GM23338 (cell line): Measurements from ENCODE around the gene SCLY. TPM values are rescaled to one million over a fixed set of nuclear protein-coding genes. Genes with fewer than 3 reads are reported as not detected.
A peak's percentile ranks its signal among the peaks of the same experiment; 100 is the strongest.

ENCODE experiments used
- ATAC-seq: fragments of 200-7000 bp; cut with Tn5 transposase; 3 replicates; pipeline ENCODE4 v1.9.1; 2020
- DNase-seq: peaks from one replicate; pipeline ENCODE4 v3.0.0-alpha.2; 2015; ENCODE audit warnings: low spot score
- H2AFZ ChIP-seq: fragments of 200-600 bp; sonication (generic); 2 replicates; pipeline ENCODE4 v1.8.0; 2016; ENCODE audit warnings: antibody characterized with exemption, mild to moderate bottlenecking, moderate library complexity
- H3F3A ChIP-seq: fragments of 200-600 bp; sonication (generic); replicated peaks from 2 replicates; pipeline ENCODE4 v1.8.0; 2017; ENCODE audit warnings: antibody characterized with exemption, mixed run types, low read depth
- H3K27ac ChIP-seq: fragments of 200-600 bp; sonication (generic); 2 replicates; pipeline ENCODE4 v1.6.1; 2016; ENCODE audit warnings: low read depth
- H3K27me3 ChIP-seq: fragments of 200-600 bp; sonication (generic); 2 replicates; pipeline ENCODE4 v1.8.0; 2016; ENCODE audit warnings: mild to moderate bottlenecking, mixed run types, moderate library complexity; ENCODE audit not compliant: insufficient read depth
- H3K36me3 ChIP-seq: fragments of 200-600 bp; sonication (generic); 2 replicates; pipeline ENCODE4 v1.8.0; 2016; ENCODE audit warnings: mild to moderate bottlenecking; ENCODE audit not compliant: insufficient read depth
- H3K4me1 ChIP-seq: fragments of 200-600 bp; sonication (generic); 2 replicates; pipeline ENCODE4 v1.8.0; 2016; ENCODE audit warnings: mild to moderate bottlenecking, moderate library complexity; ENCODE audit not compliant: insufficient read depth
- H3K4me2 ChIP-seq: fragments of 200-600 bp; sonication (generic); 2 replicates; pipeline ENCODE4 v1.7.1; 2017; ENCODE audit warnings: mixed run types
- H3K4me3 ChIP-seq: fragments of 200-600 bp; sonication (generic); 2 replicates; pipeline ENCODE4 v1.6.1; 2016; ENCODE audit warnings: mixed run types
- H3K79me2 ChIP-seq: fragments of 200-600 bp; sonication (generic); replicated peaks from 2 replicates; pipeline ENCODE4 v1.8.0; 2017; ENCODE audit warnings: mild to moderate bottlenecking; ENCODE audit not compliant: insufficient read depth
- H3K9me2 ChIP-seq: fragments of 200-600 bp; sonication (generic); 2 replicates; pipeline ENCODE4 v1.8.0; 2017; ENCODE audit not compliant: insufficient read depth
- H4K20me1 ChIP-seq: fragments of 200-600 bp; sonication (generic); replicated peaks from 2 replicates; pipeline ENCODE4 v1.8.0; 2017; ENCODE audit warnings: mild to moderate bottlenecking; ENCODE audit not compliant: insufficient read depth
- H3K27ac Mint-ChIP-seq: 2 replicates; pipeline ENCODE4 v1.8.0; 2020; ENCODE audit warnings: inconsistent platforms, mild to moderate bottlenecking, moderate library complexity, mixed read lengths
- H3K27me3 Mint-ChIP-seq: 3 replicates; pipeline ENCODE4 v1.8.0; 2022; ENCODE audit warnings: low read depth, mild to moderate bottlenecking, moderate library complexity, mixed read lengths, inconsistent platforms; ENCODE audit not compliant: insufficient read depth, poor library complexity
- H3K36me3 Mint-ChIP-seq: 3 replicates; pipeline ENCODE4 v1.8.0; 2021; ENCODE audit warnings: low read depth, mild to moderate bottlenecking, inconsistent platforms, moderate library complexity, mixed read lengths
- H3K4me1 Mint-ChIP-seq: 3 replicates; pipeline ENCODE4 v1.8.0; 2020; ENCODE audit warnings: mild to moderate bottlenecking, inconsistent platforms, mixed read lengths
- H3K4me3 Mint-ChIP-seq: 3 replicates; pipeline ENCODE4 v1.8.0; 2021; ENCODE audit warnings: moderate library complexity, mild to moderate bottlenecking, inconsistent platforms, mixed read lengths
- H3K9me3 Mint-ChIP-seq: 3 replicates; pipeline ENCODE4 v1.8.0; 2020; ENCODE audit warnings: moderate library complexity, mild to moderate bottlenecking, inconsistent platforms, mixed read lengths
- CREB1 ChIP-seq: fragments of 250-450 bp; sonication (Bioruptor Pico); IDR thresholded peaks from 2 replicates; pipeline ENCODE4 v1.5.0; 2020; ENCODE audit warnings: low read depth, mild to moderate bottlenecking, moderate library complexity
- EZH2 ChIP-seq: fragments of 200-600 bp; sonication (generic); IDR thresholded peaks from one replicate; pipeline ENCODE4 v1.8.0; 2017; ENCODE audit warnings: antibody characterized with exemption, mild to moderate bottlenecking, low read depth; ENCODE audit not compliant: unreplicated experiment
- NANOG ChIP-seq: IDR thresholded peaks from 2 replicates; pipeline ENCODE4 v1.6.1; 2016; ENCODE audit warnings: antibody characterized with exemption, borderline replicate concordance
- ZNF114 ChIP-seq: fragments of 250-450 bp; sonication (Bioruptor Pico); IDR thresholded peaks from 2 replicates; pipeline ENCODE4 v1.5.0; 2020; ENCODE audit warnings: mild to moderate bottlenecking, moderate library complexity
- polyA plus RNA-seq: library from polyadenylated mRNA; unstranded; fragments of >200 nt; fragmentation: Nextera tagmentation; extraction: Ambion mirVana; gene quantifications from 2 replicates; pipeline ENCODE4 v1.2.1, GENCODE V29; 2016
- total RNA-seq: library from RNA; depleted of rRNA; stranded (reverse); fragments of >200 nt; shearing (Covaris generic); gene quantifications from 2 replicates; pipeline ENCODE4 v1.2.3, GENCODE V29; 2014
- TF ChIP-seq, protein P1 (sequence below): IDR thresholded peaks from 2 replicates; pipeline ENCODE4 v1.6.1; 2016; ENCODE audit warnings: antibody characterized with exemption
- TF ChIP-seq, protein P2 (sequence below), 2 experiments: fragments of 200-600 bp in 1 of 2; sonication (generic) in 1 of 2; conservative IDR thresholded peaks; 2 replicates each; pipeline versions ENCODE4 v1.5.1 to v1.6.1; 2016 to 2017; ENCODE audit warnings: antibody characterized with exemption in 2 of 2, low read depth in 2 of 2, mild to moderate bottlenecking in 2 of 2, moderate library complexity in 1 of 2

SCLY gene
- total and polyA plus RNA-seq, 2 experiments from 2014 or later, result 57.2 to 80.3 TPM

GRCh38 chr2:238138331-238139195, 77.8 kb downstream of the SCLY start, which contains the start of gene KLHL30:
KLHL30 (plus strand) TSS chr2:238138668; CDS start chr2:238140755, 2,087 bp downstream.
- Histone ChIP-seq H3K79me2 (no peaks in the 10 kb centered on the region), H3K4me3 (no peak within 1 kb of the TSS), H3F3A (no peaks in the 10 kb centered on the region), H3K4me2 (no peak within 1 kb of the TSS), H3K27ac (no peak within 1 kb of the TSS), H3K36me3 (no peaks in the 10 kb centered on the region), H4K20me1 (no peaks in the 10 kb centered on the region), H2AFZ (no peak within 1 kb of the TSS), H3K9me2 (no peaks in the 10 kb centered on the region), H3K4me1 (no peaks in the 10 kb centered on the region), H3K27me3 (no peaks in the 10 kb centered on the region)
- H3K36me3 Mint-ChIP-seq, result no peaks in the 10 kb centered on the region
- no peak for TF ChIP-seq CREB1
- DNase-seq (no peak), ATAC-seq (no peak)
- no peaks in the 10 kb centered on the region for H3K9me3 Mint-ChIP-seq
- peaks cover 5% of the 10 kb centered on the region for H3K27me3 Mint-ChIP-seq
- H3K4me3 Mint-ChIP-seq, result no peak within 1 kb of the TSS
- H3K27ac Mint-ChIP-seq, result no peak within 1 kb of the TSS
- peaks cover under 1% of the 10 kb centered on the region; the same call in 1 of the 3 replicates for H3K4me1 Mint-ChIP-seq

DNA sequence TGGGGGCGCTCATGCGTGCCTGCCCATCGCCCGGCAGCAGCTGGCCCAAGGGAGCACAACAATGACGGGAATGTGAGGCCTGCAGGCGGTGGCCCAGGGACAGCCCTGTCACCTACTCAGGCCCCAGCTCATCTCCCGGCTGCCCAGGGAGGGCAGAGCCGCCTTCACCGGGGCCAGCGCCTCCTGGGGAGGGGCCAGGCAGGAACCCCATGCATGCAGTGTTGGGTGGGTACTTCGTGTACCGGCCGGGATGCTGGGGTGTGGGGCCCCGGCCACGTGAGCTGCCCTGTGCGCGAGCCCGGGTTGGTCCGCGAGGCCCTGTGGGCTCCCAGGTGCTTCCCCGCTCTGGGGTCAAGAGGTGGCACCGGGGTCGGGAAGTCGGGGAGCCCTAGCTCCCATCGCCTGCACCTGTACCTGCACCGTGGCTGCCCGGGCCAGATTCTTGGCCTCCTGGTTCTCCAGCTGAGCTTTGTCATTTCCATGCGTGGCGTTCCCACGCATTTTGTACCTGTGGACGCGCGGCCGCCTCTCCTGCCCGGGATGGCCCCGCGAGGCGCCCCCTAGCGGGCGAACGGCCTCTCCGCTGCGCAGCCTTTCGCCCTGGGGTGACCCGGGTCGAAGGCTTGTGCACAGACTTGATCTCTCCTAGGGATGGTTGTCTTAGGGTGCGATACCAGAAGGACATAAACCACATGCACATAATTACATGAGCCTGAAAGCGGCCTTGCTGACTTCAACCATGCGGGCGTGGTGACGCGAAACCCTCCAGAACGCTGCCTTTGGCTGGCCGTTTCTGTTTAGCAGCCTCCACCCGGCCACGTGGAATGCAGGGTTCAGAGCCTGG, 78.6 kb downstream of the SCLY start:
- no peaks in the 10 kb centered on the region for H3K79me2 ChIP-seq
- peak; percentile 62 for DNase-seq
- no peak overlapping the region for H3K27ac Mint-ChIP-seq
- H3K9me2 ChIP-seq, result no peaks in the 10 kb centered on the region
- peaks cover 5% of the 10 kb centered on the region for H3K27me3 Mint-ChIP-seq
- H3K36me3 ChIP-seq, result no peaks in the 10 kb centered on the region
- no peaks in the 10 kb centered on the region for H4K20me1 ChIP-seq
- no peaks in the 10 kb centered on the region for H3K9me3 Mint-ChIP-seq
- TF ChIP-seq, protein P1, sequence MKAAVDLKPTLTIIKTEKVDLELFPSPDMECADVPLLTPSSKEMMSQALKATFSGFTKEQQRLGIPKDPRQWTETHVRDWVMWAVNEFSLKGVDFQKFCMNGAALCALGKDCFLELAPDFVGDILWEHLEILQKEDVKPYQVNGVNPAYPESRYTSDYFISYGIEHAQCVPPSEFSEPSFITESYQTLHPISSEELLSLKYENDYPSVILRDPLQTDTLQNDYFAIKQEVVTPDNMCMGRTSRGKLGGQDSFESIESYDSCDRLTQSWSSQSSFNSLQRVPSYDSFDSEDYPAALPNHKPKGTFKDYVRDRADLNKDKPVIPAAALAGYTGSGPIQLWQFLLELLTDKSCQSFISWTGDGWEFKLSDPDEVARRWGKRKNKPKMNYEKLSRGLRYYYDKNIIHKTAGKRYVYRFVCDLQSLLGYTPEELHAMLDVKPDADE, result no peak
- TF ChIP-seq, protein P2, sequence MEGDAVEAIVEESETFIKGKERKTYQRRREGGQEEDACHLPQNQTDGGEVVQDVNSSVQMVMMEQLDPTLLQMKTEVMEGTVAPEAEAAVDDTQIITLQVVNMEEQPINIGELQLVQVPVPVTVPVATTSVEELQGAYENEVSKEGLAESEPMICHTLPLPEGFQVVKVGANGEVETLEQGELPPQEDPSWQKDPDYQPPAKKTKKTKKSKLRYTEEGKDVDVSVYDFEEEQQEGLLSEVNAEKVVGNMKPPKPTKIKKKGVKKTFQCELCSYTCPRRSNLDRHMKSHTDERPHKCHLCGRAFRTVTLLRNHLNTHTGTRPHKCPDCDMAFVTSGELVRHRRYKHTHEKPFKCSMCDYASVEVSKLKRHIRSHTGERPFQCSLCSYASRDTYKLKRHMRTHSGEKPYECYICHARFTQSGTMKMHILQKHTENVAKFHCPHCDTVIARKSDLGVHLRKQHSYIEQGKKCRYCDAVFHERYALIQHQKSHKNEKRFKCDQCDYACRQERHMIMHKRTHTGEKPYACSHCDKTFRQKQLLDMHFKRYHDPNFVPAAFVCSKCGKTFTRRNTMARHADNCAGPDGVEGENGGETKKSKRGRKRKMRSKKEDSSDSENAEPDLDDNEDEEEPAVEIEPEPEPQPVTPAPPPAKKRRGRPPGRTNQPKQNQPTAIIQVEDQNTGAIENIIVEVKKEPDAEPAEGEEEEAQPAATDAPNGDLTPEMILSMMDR (conservative IDR thresholded peaks at IDR 0.05; ENCODE audit: low read depth in 2 of 2), result peak; percentile 81 to 93
- no peak overlapping the region for H3K4me2 ChIP-seq
- no peak overlapping the region for H3K27ac ChIP-seq
- H3K4me1 ChIP-seq, result no peaks in the 10 kb centered on the region
- no peaks in the 10 kb centered on the region; the same call in 2 of the 3 replicates for H3K4me1 Mint-ChIP-seq
- H3K36me3 Mint-ChIP-seq, result no peaks in the 10 kb centered on the region
- H2AFZ ChIP-seq, result no peak overlapping the region
- H3K4me3 ChIP-seq, result no peak overlapping the region
- peak; percentile 78 for ATAC-seq
- H3F3A ChIP-seq, result no peaks in the 10 kb centered on the region
- no peak overlapping the region for H3K4me3 Mint-ChIP-seq
- H3K27me3 ChIP-seq, result no peaks in the 10 kb centered on the region

- Histone ChIP-seq H3K4me3 (no peak overlapping the region), H3K27ac (no peak overlapping the region), H3K9me2 (no peaks in the 10 kb centered on the region), H3F3A (no peaks in the 10 kb centered on the region), H3K27me3 (no peaks in the 10 kb centered on the region), H2AFZ (no peak overlapping the region), H3K36me3 (no peaks in the 10 kb centered on the region), H3K4me1 (no peaks in the 10 kb centered on the region), H3K4me2 (no peak overlapping the region), H3K79me2 (no peaks in the 10 kb centered on the region), H4K20me1 (no peaks in the 10 kb centered on the region)
- no peak for ATAC-seq
- DNase-seq, result no peak
- Mint-ChIP-seq H3K27me3 (peaks cover 5% of the 10 kb centered on the region), H3K4me1 (no peaks in the 10 kb centered on the region; the same call in 2 of the 3 replicates), H3K4me3 (no peak overlapping the region), H3K9me3 (no peaks in the 10 kb centered on the region), H3K27ac (no peak overlapping the region), H3K36me3 (no peaks in the 10 kb centered on the region)
- TF ChIP-seq ZNF114 (CRISPR knock-in tag) (no peak), EZH2 (no peak), NANOG (no peak)
- TF ChIP-seq, protein P1, result no peak
- TF ChIP-seq, protein P2 (conservative IDR thresholded peaks at IDR 0.05; ENCODE audit: low read depth in 2 of 2), result no peak
These were observed 79.2 kb downstream of the SCLY start for GRCh38 chr2:238140040-238140439.
